Measurements from ENCODE around the gene ST6GALNAC5.

ST6GALNAC5 gene

DNA sequence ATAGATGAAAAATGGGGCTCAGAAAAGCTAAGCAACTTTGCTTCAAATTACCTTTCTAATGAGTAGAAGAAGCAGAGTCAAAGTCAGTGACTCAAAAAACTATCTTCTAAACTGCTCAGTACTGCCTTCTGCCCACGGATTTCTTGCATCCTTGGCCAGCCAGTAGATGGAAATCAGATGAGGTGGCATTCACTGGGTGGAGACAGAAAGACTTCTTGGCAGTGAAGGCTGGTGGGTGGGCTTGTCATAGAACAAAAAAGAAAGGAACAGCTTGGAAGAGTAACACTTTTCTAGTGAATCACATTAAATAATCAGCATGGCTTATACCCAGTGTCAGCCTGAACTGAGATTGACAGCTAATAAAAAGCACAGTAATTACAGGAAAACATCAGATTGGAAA, 170.7 kb downstream of the ST6GALNAC5 start:
- Mint-ChIP-seq H3K4me1 (no peaks in the 10 kb centered on the region), H3K4me3 (no peak overlapping the region), H3K27ac (no peak overlapping the region), H3K36me3 (ENCODE audit: low read depth) (no peaks in the 10 kb centered on the region), H3K27me3 (ENCODE audit: low read depth) (no peaks in the 10 kb centered on the region), H3K9me3 (no peaks in the 10 kb centered on the region)
- TF ChIP-seq, protein P1, sequence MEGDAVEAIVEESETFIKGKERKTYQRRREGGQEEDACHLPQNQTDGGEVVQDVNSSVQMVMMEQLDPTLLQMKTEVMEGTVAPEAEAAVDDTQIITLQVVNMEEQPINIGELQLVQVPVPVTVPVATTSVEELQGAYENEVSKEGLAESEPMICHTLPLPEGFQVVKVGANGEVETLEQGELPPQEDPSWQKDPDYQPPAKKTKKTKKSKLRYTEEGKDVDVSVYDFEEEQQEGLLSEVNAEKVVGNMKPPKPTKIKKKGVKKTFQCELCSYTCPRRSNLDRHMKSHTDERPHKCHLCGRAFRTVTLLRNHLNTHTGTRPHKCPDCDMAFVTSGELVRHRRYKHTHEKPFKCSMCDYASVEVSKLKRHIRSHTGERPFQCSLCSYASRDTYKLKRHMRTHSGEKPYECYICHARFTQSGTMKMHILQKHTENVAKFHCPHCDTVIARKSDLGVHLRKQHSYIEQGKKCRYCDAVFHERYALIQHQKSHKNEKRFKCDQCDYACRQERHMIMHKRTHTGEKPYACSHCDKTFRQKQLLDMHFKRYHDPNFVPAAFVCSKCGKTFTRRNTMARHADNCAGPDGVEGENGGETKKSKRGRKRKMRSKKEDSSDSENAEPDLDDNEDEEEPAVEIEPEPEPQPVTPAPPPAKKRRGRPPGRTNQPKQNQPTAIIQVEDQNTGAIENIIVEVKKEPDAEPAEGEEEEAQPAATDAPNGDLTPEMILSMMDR (IDR thresholded peaks at IDR 0.05; ENCODE audit: unreplicated experiment in 3 of 3) = no peak

- H3K4me1 Mint-ChIP-seq = no peaks in the 10 kb centered on the region
- no peaks in the 10 kb centered on the region for H3K27me3 Mint-ChIP-seq (ENCODE audit: low read depth)
- H3K4me3 Mint-ChIP-seq = no peak overlapping the region
- no peak overlapping the region for H3K27ac Mint-ChIP-seq
- H3K36me3 Mint-ChIP-seq (ENCODE audit: low read depth) = no peaks in the 10 kb centered on the region
- H3K9me3 Mint-ChIP-seq = no peaks in the 10 kb centered on the region
- TF ChIP-seq, protein P1 (IDR thresholded peaks at IDR 0.05; ENCODE audit: unreplicated experiment in 3 of 3) = no peak
Measured at GRCh38 chr1:77039111-77039510, 171.8 kb downstream of the ST6GALNAC5 start.

GRCh38 chr1:77039739-77040138, 172.5 kb downstream of the ST6GALNAC5 start:
- H3K27me3 Mint-ChIP-seq (ENCODE audit: low read depth) = no peaks in the 10 kb centered on the region
- H3K9me3 Mint-ChIP-seq = no peaks in the 10 kb centered on the region
- H3K4me3 Mint-ChIP-seq = no peak overlapping the region
- TF ChIP-seq, protein P1 (IDR thresholded peaks at IDR 0.05; ENCODE audit: unreplicated experiment in 3 of 3) = no peak
- H3K36me3 Mint-ChIP-seq (ENCODE audit: low read depth) = no peaks in the 10 kb centered on the region
- H3K27ac Mint-ChIP-seq = no peak overlapping the region
- H3K4me1 Mint-ChIP-seq = no peaks in the 10 kb centered on the region

GRCh38 chr1:77040826-77041225, 173.5 kb downstream of the ST6GALNAC5 start:
- no peak overlapping the region for H3K27ac Mint-ChIP-seq
- no peak overlapping the region for H3K4me3 Mint-ChIP-seq
- no peaks in the 10 kb centered on the region for H3K36me3 Mint-ChIP-seq (ENCODE audit: low read depth)
- no peaks in the 10 kb centered on the region for H3K27me3 Mint-ChIP-seq (ENCODE audit: low read depth)
- no peaks in the 10 kb centered on the region for H3K9me3 Mint-ChIP-seq
- TF ChIP-seq, protein P1 (IDR thresholded peaks at IDR 0.05; ENCODE audit: unreplicated experiment in 3 of 3) = no peak
- no peaks in the 10 kb centered on the region for H3K4me1 Mint-ChIP-seq

- Mint-ChIP-seq H3K27ac (no peak overlapping the region), H3K36me3 (ENCODE audit: low read depth) (no peaks in the 10 kb centered on the region), H3K9me3 (no peaks in the 10 kb centered on the region), H3K4me3 (no peak overlapping the region), H3K4me1 (no peaks in the 10 kb centered on the region), H3K27me3 (ENCODE audit: low read depth) (no peaks in the 10 kb centered on the region)
- TF ChIP-seq, protein P1 (IDR thresholded peaks at IDR 0.05; ENCODE audit: unreplicated experiment in 3 of 3) = no peak
Measured at GRCh38 chr1:77044133-77044849, 177.0 kb downstream of the ST6GALNAC5 start.

DNA sequence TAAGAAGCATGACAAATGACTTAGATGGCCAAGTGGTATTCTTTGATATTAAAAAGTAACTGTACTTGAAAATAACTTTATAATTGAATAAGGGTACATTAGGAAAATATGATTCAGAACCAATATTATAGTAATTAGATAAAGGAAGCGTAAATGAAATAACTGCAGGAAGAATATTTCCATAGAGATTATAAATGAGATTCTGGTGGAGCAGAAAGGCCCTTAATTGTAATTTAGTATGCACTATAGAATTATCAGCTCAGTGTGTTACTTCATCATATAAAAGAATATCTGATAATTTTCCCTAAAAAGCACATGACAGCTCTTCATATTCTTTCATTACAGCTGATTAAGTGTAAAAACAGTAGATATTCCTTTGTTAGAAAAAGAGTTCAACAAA, 180.3 kb downstream of the ST6GALNAC5 start:
- no peak overlapping the region for H3K27ac Mint-ChIP-seq
- no peaks in the 10 kb centered on the region for H3K4me1 Mint-ChIP-seq
- H3K36me3 Mint-ChIP-seq (ENCODE audit: low read depth) = no peaks in the 10 kb centered on the region
- H3K27me3 Mint-ChIP-seq (ENCODE audit: low read depth) = no peaks in the 10 kb centered on the region
- no peak overlapping the region for H3K4me3 Mint-ChIP-seq
- TF ChIP-seq, protein P1 (IDR thresholded peaks at IDR 0.05; ENCODE audit: unreplicated experiment in 3 of 3) = no peak
- H3K9me3 Mint-ChIP-seq = no peaks in the 10 kb centered on the region
